ENCODE results near the gene PIGU. TPM values are rescaled to one million over a fixed set of nuclear protein-coding genes. Genes with fewer than 3 reads are reported as not detected.

The PIGU gene
- polyA plus RNA-seq, 3 donors, result 5.8 to 11.3 (median 10.9) TPM

- Histone ChIP-seq H3K4me1 (ENCODE audit: control insufficient read depth in 1 of 2, insufficient read depth in 2 of 2, low read length in 2 of 2) (peaks cover 16 to 19% of the 10 kb centered on the region in 2 donors), H3K9me3 (replicated peaks in 1 of 2; ENCODE audit: control insufficient read depth in 1 of 2, insufficient read depth in 1 of 2, low read length in 2 of 2) (no peaks in the 10 kb centered on the region), H3K9ac (ENCODE audit: insufficient read depth, low read length, poor library complexity, severe bottlenecking) (no peak overlapping the region), H4K20me1 (ENCODE audit: insufficient read depth, low read length) (no peaks in the 10 kb centered on the region), H3K27me3 (ENCODE audit: control insufficient read depth in 2 of 2, insufficient read depth in 2 of 2, low read length in 2 of 2) (no peaks in the 10 kb centered on the region), H3K79me2 (ENCODE audit: insufficient read depth, low read length) (no peaks in the 10 kb centered on the region), H3K4me3 (replicated peaks in 1 of 3; ENCODE audit: low read depth in 2 of 3, low read length in 3 of 3) (no peak overlapping the region), H3K4me2 (replicated peaks; ENCODE audit: extremely low read depth, low read length, poor library complexity, severe bottlenecking) (no peak overlapping the region), H2AFZ (ENCODE audit: insufficient read depth, low read depth, low read length, poor library complexity, severe bottlenecking) (no peak overlapping the region), H3K36me3 (replicated peaks in 1 of 2; ENCODE audit: control insufficient read depth in 1 of 2, insufficient read depth in 2 of 2, low read length in 2 of 2) (no peaks in the 10 kb centered on the region), H3K27ac (ENCODE audit: low read depth in 1 of 2, low read length in 2 of 2) (no peak overlapping the region)
- intact Hi-C loops (cut with micrococcal nuclease), result no loop called here
- H3K9me3 Mint-ChIP-seq, result peaks cover 0 to 3% (median 0%) of the 10 kb centered on the region in 7 donors
- H3K36me3 Mint-ChIP-seq, result no peaks in the 10 kb centered on the region
- DNase-seq, result no peak
- H3K4me3 Mint-ChIP-seq, result no peak overlapping the region
- 80% methylated on average over 1 of the region's 3 CpGs for WGBS (ENCODE audit: insufficient coverage)
- H3K4me1 Mint-ChIP-seq, result peaks cover 12% of the 10 kb centered on the region
- TF ChIP-seq CTCF (IDR thresholded peaks at IDR 0.05), result no peak
- H3K27ac Mint-ChIP-seq, result peak overlapping the region in 1 of 7 donors; percentile 8
- peaks cover 0 to 1% (median 1%) of the 10 kb centered on the region in 3 donors for H3K27me3 Mint-ChIP-seq (ENCODE audit: low read depth in 3 of 3)
These were observed 6.8 kb upstream of the PIGU start for GRCh38 chr20:34683667-34684066.

DNA sequence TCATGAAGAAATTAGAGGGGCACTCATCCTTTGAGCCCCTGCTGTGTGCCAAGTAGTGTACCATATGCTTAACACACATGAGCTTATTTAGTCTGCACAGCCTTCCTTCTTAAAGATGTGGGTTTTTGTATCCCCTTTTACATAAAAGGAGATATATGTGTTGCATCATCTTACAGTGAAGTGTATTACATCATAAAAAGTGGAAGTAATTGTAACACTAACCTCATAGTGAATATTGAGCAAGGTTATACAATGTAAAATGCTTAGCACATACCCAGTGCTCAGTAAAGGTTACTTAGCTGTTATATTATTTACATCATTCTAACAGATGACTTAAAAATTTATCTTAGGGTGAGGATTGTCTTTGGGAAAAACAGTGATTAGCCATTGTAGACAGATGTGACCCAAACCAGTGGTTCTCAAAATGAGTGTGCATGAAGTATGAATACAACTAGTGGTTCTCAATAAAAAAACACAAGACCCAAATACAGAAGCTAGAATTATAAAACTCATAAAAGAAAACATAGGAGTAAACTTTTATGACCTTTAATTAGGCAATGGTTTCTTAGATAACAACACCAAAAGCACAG lies 3.8 kb upstream of the PIGU start:
- H3K4me1 ChIP-seq (ENCODE audit: control insufficient read depth in 1 of 2, insufficient read depth in 2 of 2, low read length in 2 of 2), result peaks cover 28 to 33% of the 10 kb centered on the region in 2 donors
- Mint-ChIP-seq H3K36me3 (no peaks in the 10 kb centered on the region), H3K27me3 (ENCODE audit: low read depth in 3 of 3) (peaks cover 0 to 1% (median 0%) of the 10 kb centered on the region in 3 donors), H3K9me3 (no peaks in the 10 kb centered on the region), H3K4me1 (peaks cover 19% of the 10 kb centered on the region), H3K27ac (peak overlapping the region; percentile 82 to 95 (median 93)), H3K4me3 (no peak overlapping the region)
- H4K20me1 ChIP-seq (ENCODE audit: insufficient read depth, low read length), result no peaks in the 10 kb centered on the region
- no peaks in the 10 kb centered on the region for H3K36me3 ChIP-seq (replicated peaks in 1 of 2; ENCODE audit: control insufficient read depth in 1 of 2, insufficient read depth in 2 of 2, low read length in 2 of 2)
- peaks cover 9% of the 10 kb centered on the region for H3K79me2 ChIP-seq (ENCODE audit: insufficient read depth, low read length)
- H3K27me3 ChIP-seq (ENCODE audit: control insufficient read depth in 2 of 2, insufficient read depth in 2 of 2, low read length in 2 of 2), result no peaks in the 10 kb centered on the region
- peak; percentile 68 to 90 (median 83) for DNase-seq
- H2AFZ ChIP-seq (ENCODE audit: insufficient read depth, low read depth, low read length, poor library complexity, severe bottlenecking), result no peak overlapping the region
- H3K4me3 ChIP-seq (replicated peaks in 1 of 3; ENCODE audit: low read depth in 2 of 3, low read length in 3 of 3), result no peak overlapping the region
- intact Hi-C loops (cut with micrococcal nuclease), result no loop called here
- no peak overlapping the region for H3K9ac ChIP-seq (ENCODE audit: insufficient read depth, low read length, poor library complexity, severe bottlenecking)
- no peaks in the 10 kb centered on the region for H3K9me3 ChIP-seq (replicated peaks in 1 of 2; ENCODE audit: control insufficient read depth in 1 of 2, insufficient read depth in 1 of 2, low read length in 2 of 2)
- peak overlapping the region in 1 of 2 donors; percentile 58 for H3K27ac ChIP-seq (ENCODE audit: low read depth in 1 of 2, low read length in 2 of 2)
- H3K4me2 ChIP-seq (replicated peaks; ENCODE audit: extremely low read depth, low read length, poor library complexity, severe bottlenecking), result peak overlapping the region; percentile 7
- no peak for TF ChIP-seq CTCF (IDR thresholded peaks at IDR 0.05)
